HCT116 (cell line): ENCODE results near the gene REPS2. TPM values are rescaled to one million over a fixed set of nuclear protein-coding genes. Genes with fewer than 3 reads are reported as not detected.

Experiments used
- ATAC-seq: fragments of 200-7000 bp; cut with Tn5 transposase; 2 replicates; pipeline ENCODE4 v1.9.1; 2020; ENCODE audit warnings: mild to moderate bottlenecking, moderate library complexity
- BruUV-seq: library from RNA; stranded (reverse); fragments of 400-500 nt; replicated peaks from 2 replicates; lab custom pipeline; 2021; lab: Mats Ljungman, UMichigan
- CTCF ChIA-PET: fragments of 300-600 bp; sonication (Branson Sonifier 250); formaldehyde crosslinking; loops from one replicate; lab custom pipeline; 2021; ENCODE audit warnings: antibody characterized with exemption; lab: Charles Lee
- POLR2A ChIA-PET: fragments of 300-600, 350-600 bp; sonication (Branson Sonifier 250); formaldehyde crosslinking; loops from one replicate; lab custom pipeline; 2021; ENCODE audit warnings: antibody characterized with exemption; lab: Charles Lee
- RAD21 ChIA-PET, 2 experiments: fragments of 300-600 bp; sonication (Branson Sonifier 250); formaldehyde crosslinking; loops; one replicate each; lab custom pipeline; 2023; ENCODE audit warnings: low total read pairs in 2 of 2; ENCODE audit not compliant: uncharacterized antibody in 2 of 2, unreplicated experiment in 2 of 2, low non-redundant PET in 1 of 2; lab: Charles Lee
- DNase-seq: peaks from one replicate; pipeline ENCODE4 v3.0.0-alpha.2; 2010; ENCODE audit warnings: low read depth, low spot score
- H2AFZ ChIP-seq: fragments of 200-600 bp; shearing (Covaris generic), sonication (generic); 2 replicates; pipeline ENCODE4 v1.6.1; 2017; ENCODE audit warnings: low read depth, mixed run types, mixed read lengths, antibody characterized with exemption, low read length; ENCODE audit not compliant: poor library complexity, severe bottlenecking
- H3K27ac ChIP-seq: 2 replicates; pipeline ENCODE4 v1.5.1; 2012; ENCODE audit warnings: low read depth, low read length
- H3K27me3 ChIP-seq: fragments of 200-600 bp; sonication (generic); 2 replicates; pipeline ENCODE4 v1.6.1; 2016; ENCODE audit warnings: mixed run types, low read length, mixed read lengths; ENCODE audit not compliant: insufficient read depth
- H3K36me3 ChIP-seq, 2 experiments: fragments of 200-500 bp in 1 of 2; fragments of 200-600 bp in 1 of 2; sonication (Bioruptor generic) in 1 of 2; sonication (generic) in 1 of 2; 2 replicates each; pipeline versions ENCODE4 v1.5.1 to v1.6.1; 2014 to 2016; ENCODE audit warnings: low read length in 2 of 2, inconsistent platforms in 1 of 2, mixed read lengths in 1 of 2, mixed run types in 1 of 2; ENCODE audit not compliant: insufficient read depth in 2 of 2, control insufficient read depth in 1 of 2
- H3K4me1 ChIP-seq, 2 experiments: fragments of 200-600 bp in 1 of 2; sonication (generic) in 1 of 2; 2 replicates each; pipeline versions ENCODE4 v1.5.1 to v1.6.1; 2012 to 2017; ENCODE audit warnings: low read length in 2 of 2, inconsistent platforms in 1 of 2, mild to moderate bottlenecking in 1 of 2, mixed read lengths in 1 of 2, mixed run types in 1 of 2, moderate library complexity in 1 of 2; ENCODE audit not compliant: insufficient read depth in 2 of 2, control insufficient read depth in 1 of 2
- H3K4me2 ChIP-seq: fragments of 200-600 bp; sonication (generic); 2 replicates; pipeline ENCODE4 v1.6.1; 2017; ENCODE audit warnings: mixed run types, low read length, mixed read lengths
- H3K4me3 ChIP-seq, 2 experiments: fragments of 200-600 bp in 1 of 2; sonication (generic) in 1 of 2; replicated peaks in 1 of 2; 2 replicates each; pipeline ENCODE4 v1.5.1; 2011 to 2016; ENCODE audit warnings: low read length in 2 of 2, control low read depth in 1 of 2, low read depth in 1 of 2, mild to moderate bottlenecking in 1 of 2, mixed read lengths in 1 of 2, mixed run types in 1 of 2
- H3K79me2 ChIP-seq: fragments of 200-600 bp; sonication (generic); 2 replicates; pipeline ENCODE4 v1.6.1; 2017; ENCODE audit warnings: mild to moderate bottlenecking, mixed run types, low read length, moderate library complexity, mixed read lengths; ENCODE audit not compliant: insufficient read depth
- H3K9ac ChIP-seq: fragments of 200-600 bp; sonication (generic); 2 replicates; pipeline ENCODE4 v1.6.1; 2016; ENCODE audit warnings: low read length, mixed read lengths
- H3K9me2 ChIP-seq: fragments of 200-600 bp; sonication (generic), shearing (Covaris generic); 2 replicates; pipeline ENCODE4 v1.6.1; 2017; ENCODE audit warnings: mixed run types, mild to moderate bottlenecking, moderate library complexity; ENCODE audit not compliant: insufficient read depth
- H3K9me3 ChIP-seq, 2 experiments: fragments of 200-500 bp in 1 of 2; fragments of 200-600 bp in 1 of 2; sonication (Bioruptor generic) in 1 of 2; sonication (generic) in 1 of 2; 2 replicates each; pipeline ENCODE4 v1.6.1; 2014 to 2017; ENCODE audit warnings: low read length in 2 of 2, mixed read lengths in 2 of 2, inconsistent platforms in 1 of 2, low read depth in 1 of 2, mild to moderate bottlenecking in 1 of 2, mixed run types in 1 of 2, moderate library complexity in 1 of 2; ENCODE audit not compliant: control insufficient read depth in 1 of 2, insufficient read depth in 1 of 2
- H4K20me1 ChIP-seq: fragments of 200-600 bp; sonication (generic), shearing (Covaris generic); 2 replicates; pipeline ENCODE4 v1.6.1; 2017; ENCODE audit warnings: mixed run types, mild to moderate bottlenecking, moderate library complexity; ENCODE audit not compliant: insufficient read depth
- CEBPB ChIP-seq: IDR thresholded peaks from 2 replicates; pipeline ENCODE4 v1.6.1; 2012; ENCODE audit warnings: low read depth
- ELF1 ChIP-seq: IDR thresholded peaks from 2 replicates; pipeline ENCODE4 v1.6.1; 2012; ENCODE audit warnings: low read depth, borderline replicate concordance
- EZH2phosphoT487 ChIP-seq: fragments of 200-600 bp; IDR thresholded peaks from 2 replicates; pipeline ENCODE4 v1.6.1; 2018; ENCODE audit warnings: antibody characterized with exemption, borderline replicate concordance
- FOSL1 ChIP-seq: IDR thresholded peaks from 2 replicates; pipeline ENCODE4 v1.6.1; 2012; ENCODE audit warnings: low read depth
- POLR2AphosphoS5 ChIP-seq: IDR thresholded peaks from 2 replicates; pipeline ENCODE4 v1.6.1; 2011; ENCODE audit warnings: mild to moderate bottlenecking, low read depth, low read length, moderate library complexity
- RAD21 ChIP-seq: IDR thresholded peaks from 2 replicates; pipeline ENCODE4 v1.6.1; 2012; ENCODE audit warnings: low read depth, mild to moderate bottlenecking
- SP1 ChIP-seq: IDR thresholded peaks from 2 replicates; pipeline ENCODE4 v1.6.1; 2012; ENCODE audit warnings: low read depth
- YY1 ChIP-seq: IDR thresholded peaks from 2 replicates; pipeline ENCODE4 v1.6.1; 2011; ENCODE audit warnings: low read length, low read depth, moderate library complexity, mild to moderate bottlenecking; ENCODE audit not compliant: insufficient replicate concordance; ENCODE audit errors: extremely low read depth
- ZFX ChIP-seq: fragments of 450-650 bp; IDR thresholded peaks from 2 replicates; pipeline ENCODE4 v1.6.1; 2017
- intact Hi-C: fragments of 100-400 bp; cut with micrococcal nuclease; formaldehyde crosslinking; loops from 2 replicates; pipeline ENCODE4 v1.10.0; 2022
- total RNA-seq: library from RNA; stranded (reverse); gene quantifications from one replicate; pipeline ENCODE4 v1.2.1, GENCODE V29; 2021; ENCODE audit not compliant: unreplicated experiment
- TF ChIP-seq, protein P1 (sequence below): IDR thresholded peaks from 2 replicates; pipeline ENCODE4 v1.6.1; 2011; ENCODE audit warnings: mild to moderate bottlenecking, low read length, moderate library complexity; ENCODE audit not compliant: insufficient replicate concordance; ENCODE audit errors: extremely low read depth

REPS2 gene
- total RNA-seq, 1 experiment from 2014 or later: 4.5 TPM

DNA sequence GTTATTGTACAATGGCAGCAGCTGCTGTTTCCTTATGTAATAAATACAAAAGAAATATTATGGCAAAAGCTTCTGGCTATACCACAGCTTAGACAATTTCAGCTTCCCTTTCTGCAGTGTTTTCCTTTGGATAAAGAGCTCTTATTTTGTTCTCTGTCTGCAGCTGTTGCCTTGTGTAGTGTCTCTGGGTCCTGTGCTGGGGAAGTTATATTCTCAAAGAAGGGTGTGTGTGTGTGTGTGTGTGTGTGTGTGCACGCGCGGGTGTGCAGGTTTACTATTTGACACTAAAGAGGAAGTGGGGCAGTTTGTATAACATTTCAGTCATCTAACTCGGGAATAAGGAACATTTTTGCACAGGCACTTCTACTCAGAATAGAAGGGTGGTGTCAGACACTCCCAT, 83.6 kb downstream of the REPS2 start:
- intact Hi-C loops: no loop called here
- Histone ChIP-seq H3K9me2 (no peaks in the 10 kb centered on the region), H3K36me3 (no peaks in the 10 kb centered on the region), H3K9me3 (no peaks in the 10 kb centered on the region), H3K9ac (no peak overlapping the region), H3K4me1 (no peaks in the 10 kb centered on the region), H4K20me1 (no peaks in the 10 kb centered on the region), H3K27ac (no peak overlapping the region)
- ChIA-PET RAD21 (no interaction called here), CTCF (no interaction called here)
- DNase-seq: no peak
- TF ChIP-seq SP1 (no peak), RAD21 (no peak), FOSL1 (no peak), ZFX (no peak), YY1 (no peak), CEBPB (no peak), EZH2phosphoT487 (no peak), POLR2AphosphoS5 (no peak)
- TF ChIP-seq, all 23 proteins: peak for 0
- Histone ChIP-seq H3K4me3 (no peak overlapping the region), H2AFZ (no peak overlapping the region), H3K79me2 (no peaks in the 10 kb centered on the region), H3K27me3 (no peaks in the 10 kb centered on the region), H3K4me2 (no peak overlapping the region)
- ATAC-seq: no peak
- no TSS peak for BruUV-seq
- POLR2A ChIA-PET: no interaction called here

DNA sequence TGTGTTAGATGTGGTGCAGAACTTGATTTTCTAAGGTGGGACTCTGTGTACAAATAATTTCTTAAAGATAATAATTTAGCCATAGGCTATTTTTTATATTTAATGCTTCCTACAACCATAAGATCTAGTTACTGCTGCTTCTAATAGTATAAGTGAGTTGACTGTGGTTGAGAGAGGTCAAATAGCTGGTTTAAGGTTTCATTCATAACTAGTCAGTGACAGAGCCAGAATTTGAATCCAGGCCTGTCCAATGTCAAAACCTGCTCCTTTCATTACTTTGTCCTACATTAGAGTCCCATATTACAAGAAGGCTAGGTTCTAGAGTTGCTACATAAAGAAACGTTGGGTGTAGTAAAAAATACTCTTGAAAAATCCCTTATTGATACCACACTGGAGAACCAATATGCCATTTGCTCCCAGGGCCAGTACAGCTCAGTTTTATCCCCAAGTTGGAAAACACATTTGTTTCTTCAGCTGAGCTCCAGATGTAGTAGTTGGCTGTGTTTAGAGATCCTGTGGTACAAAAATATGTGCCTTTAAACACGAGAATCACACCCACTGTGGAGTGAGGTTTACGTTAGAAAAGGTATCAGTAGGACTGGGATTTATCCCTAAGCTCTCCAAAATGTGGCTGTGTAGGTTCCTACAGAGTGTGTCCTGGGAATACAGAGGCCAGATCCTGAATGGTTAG, 84.3 kb downstream of the REPS2 start:
- Histone ChIP-seq H3K9ac (no peak overlapping the region), H3K79me2 (no peaks in the 10 kb centered on the region), H3K4me2 (no peak overlapping the region), H3K4me3 (no peak overlapping the region), H2AFZ (no peak overlapping the region), H4K20me1 (no peaks in the 10 kb centered on the region), H3K9me2 (no peaks in the 10 kb centered on the region), H3K27me3 (no peaks in the 10 kb centered on the region), H3K36me3 (no peaks in the 10 kb centered on the region), H3K27ac (no peak overlapping the region), H3K9me3 (no peaks in the 10 kb centered on the region), H3K4me1 (no peaks in the 10 kb centered on the region)
- TF ChIP-seq, protein P1, sequence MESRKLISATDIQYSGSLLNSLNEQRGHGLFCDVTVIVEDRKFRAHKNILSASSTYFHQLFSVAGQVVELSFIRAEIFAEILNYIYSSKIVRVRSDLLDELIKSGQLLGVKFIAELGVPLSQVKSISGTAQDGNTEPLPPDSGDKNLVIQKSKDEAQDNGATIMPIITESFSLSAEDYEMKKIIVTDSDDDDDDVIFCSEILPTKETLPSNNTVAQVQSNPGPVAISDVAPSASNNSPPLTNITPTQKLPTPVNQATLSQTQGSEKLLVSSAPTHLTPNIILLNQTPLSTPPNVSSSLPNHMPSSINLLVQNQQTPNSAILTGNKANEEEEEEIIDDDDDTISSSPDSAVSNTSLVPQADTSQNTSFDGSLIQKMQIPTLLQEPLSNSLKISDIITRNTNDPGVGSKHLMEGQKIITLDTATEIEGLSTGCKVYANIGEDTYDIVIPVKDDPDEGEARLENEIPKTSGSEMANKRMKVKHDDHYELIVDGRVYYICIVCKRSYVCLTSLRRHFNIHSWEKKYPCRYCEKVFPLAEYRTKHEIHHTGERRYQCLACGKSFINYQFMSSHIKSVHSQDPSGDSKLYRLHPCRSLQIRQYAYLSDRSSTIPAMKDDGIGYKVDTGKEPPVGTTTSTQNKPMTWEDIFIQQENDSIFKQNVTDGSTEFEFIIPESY: no peak
- TF ChIP-seq YY1 (no peak), ELF1 (no peak)
- POLR2A ChIA-PET: no interaction called here
- ATAC-seq (no peak), DNase-seq (no peak)
- RAD21 ChIA-PET: no interaction called here
- CTCF ChIA-PET: no interaction called here
- intact Hi-C loops: no loop called here
- no TSS peak for BruUV-seq
